Transverse colon (tissue), 4 donors: Measurements from ENCODE around the gene CMTM7.

ENCODE experiments used
- EP300 ChIP-seq: sonication (generic); formaldehyde crosslinking; IDR thresholded peaks from one replicate; pipeline ENCODE4 v1.6.1; 2017; ENCODE audit warnings: antibody characterized with exemption, low read depth
- POLR2A ChIP-seq: fragments of 450-650 bp; IDR thresholded peaks from one replicate; pipeline ENCODE4 v1.6.1; 2016; ENCODE audit warnings: antibody characterized with exemption, mild to moderate bottlenecking, moderate library complexity
- POLR2AphosphoS5 ChIP-seq, 3 donors: sonication (generic); formaldehyde crosslinking; IDR thresholded peaks; one replicate each; pipeline ENCODE4 v1.6.1; 2016; ENCODE audit warnings: antibody characterized with exemption in 3 of 3
- TF ChIP-seq, protein P1 (sequence below), 5 experiments: fragments of 200-600 bp in 3 of 5; fragments of 450-650 bp in 2 of 5; sonication (generic) in 3 of 5; IDR thresholded peaks; 1 replicate in 2 of 5; 2 replicates in 3 of 5; pipeline ENCODE4 v1.5.1; 2016 to 2017; ENCODE audit warnings: antibody characterized with exemption in 5 of 5, inconsistent platforms in 3 of 5, mild to moderate bottlenecking in 2 of 5, moderate library complexity in 1 of 5

DNA sequence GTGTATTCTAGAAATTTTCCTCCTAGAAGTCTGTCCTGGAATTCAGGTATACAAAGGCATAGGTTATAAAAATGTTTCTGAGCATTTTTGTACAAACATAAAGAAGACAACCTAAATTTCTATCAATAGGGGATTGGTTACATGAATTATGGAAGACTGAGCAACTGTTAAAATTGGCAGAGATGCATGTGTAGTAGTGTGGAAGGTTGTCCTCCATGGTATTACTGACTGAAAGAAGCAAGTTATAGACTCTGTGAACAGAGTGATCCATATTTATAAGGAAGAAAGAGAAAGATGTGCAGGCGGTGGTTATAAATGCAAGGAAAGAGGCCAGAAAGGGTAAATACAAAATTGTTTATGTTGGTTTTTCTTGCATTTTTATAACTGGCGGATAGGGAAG lies 38.3 kb upstream of the CMTM7 start:
- TF ChIP-seq, protein P1, sequence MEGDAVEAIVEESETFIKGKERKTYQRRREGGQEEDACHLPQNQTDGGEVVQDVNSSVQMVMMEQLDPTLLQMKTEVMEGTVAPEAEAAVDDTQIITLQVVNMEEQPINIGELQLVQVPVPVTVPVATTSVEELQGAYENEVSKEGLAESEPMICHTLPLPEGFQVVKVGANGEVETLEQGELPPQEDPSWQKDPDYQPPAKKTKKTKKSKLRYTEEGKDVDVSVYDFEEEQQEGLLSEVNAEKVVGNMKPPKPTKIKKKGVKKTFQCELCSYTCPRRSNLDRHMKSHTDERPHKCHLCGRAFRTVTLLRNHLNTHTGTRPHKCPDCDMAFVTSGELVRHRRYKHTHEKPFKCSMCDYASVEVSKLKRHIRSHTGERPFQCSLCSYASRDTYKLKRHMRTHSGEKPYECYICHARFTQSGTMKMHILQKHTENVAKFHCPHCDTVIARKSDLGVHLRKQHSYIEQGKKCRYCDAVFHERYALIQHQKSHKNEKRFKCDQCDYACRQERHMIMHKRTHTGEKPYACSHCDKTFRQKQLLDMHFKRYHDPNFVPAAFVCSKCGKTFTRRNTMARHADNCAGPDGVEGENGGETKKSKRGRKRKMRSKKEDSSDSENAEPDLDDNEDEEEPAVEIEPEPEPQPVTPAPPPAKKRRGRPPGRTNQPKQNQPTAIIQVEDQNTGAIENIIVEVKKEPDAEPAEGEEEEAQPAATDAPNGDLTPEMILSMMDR (IDR thresholded peaks at IDR 0.05) = no peak
- TF ChIP-seq EP300 = no peak
- no peak for TF ChIP-seq POLR2AphosphoS5 (IDR thresholded peaks at IDR 0.05)
- no peak for TF ChIP-seq POLR2A
